Ramos (cell line): ENCODE measurements around the gene LIPG.
"Not testable (repeated sequence)": the region's sequence is repeated elsewhere in the genome, so short reads cannot be mapped to it uniquely, and the experiment has no call there.

ENCODE experiments used
- in situ Hi-C: fragments of 300-500 bp; cut with MboI; formaldehyde crosslinking; loops from one replicate; pipeline ENCODE4 v1.14.3; 2022; ENCODE audit warnings: low sequenced_read_pairs; ENCODE audit not compliant: unreplicated experiment

Gene LIPG

DNA sequence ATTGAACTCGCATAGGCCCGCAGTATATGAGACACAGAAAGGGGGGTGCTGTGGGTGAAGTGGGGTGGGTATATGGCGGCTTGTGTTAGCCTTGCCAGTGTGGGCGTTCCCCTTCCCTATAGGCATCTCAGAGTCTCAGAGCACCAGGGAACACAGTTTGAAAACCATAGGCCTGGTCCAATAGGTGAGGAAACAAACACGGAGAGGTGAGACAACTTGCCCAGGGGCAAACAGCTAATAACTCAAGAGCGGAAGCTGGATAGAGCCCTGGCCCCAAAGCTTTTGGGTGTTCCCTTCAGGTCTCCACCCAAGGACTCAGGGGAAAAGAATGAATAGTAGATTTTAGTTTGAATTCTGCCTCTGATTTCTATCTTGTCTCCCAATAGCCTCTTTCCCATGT lies 7.9 kb downstream of the LIPG start:
- in situ Hi-C loops = no loop called here

DNA sequence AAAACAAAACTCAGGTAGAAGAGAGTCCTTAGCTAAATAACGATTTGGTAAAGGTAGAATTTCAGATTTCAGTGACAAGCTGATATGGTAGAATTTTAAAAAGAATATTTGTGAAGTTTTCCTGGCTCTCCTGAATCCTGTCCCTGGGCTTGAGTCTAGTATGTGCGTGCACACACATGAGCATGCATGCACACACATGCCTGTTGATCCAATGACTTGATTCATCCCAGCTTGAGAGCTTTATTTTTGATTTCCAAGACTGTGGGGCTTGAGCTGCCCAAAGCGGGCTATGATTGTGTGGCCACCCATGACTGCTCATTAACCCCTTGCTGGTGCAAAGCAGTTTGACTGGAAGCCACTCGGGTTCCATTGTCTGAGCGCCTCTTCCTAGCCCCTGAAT lies 9.0 kb downstream of the LIPG start:
- in situ Hi-C loops = no loop called here

DNA sequence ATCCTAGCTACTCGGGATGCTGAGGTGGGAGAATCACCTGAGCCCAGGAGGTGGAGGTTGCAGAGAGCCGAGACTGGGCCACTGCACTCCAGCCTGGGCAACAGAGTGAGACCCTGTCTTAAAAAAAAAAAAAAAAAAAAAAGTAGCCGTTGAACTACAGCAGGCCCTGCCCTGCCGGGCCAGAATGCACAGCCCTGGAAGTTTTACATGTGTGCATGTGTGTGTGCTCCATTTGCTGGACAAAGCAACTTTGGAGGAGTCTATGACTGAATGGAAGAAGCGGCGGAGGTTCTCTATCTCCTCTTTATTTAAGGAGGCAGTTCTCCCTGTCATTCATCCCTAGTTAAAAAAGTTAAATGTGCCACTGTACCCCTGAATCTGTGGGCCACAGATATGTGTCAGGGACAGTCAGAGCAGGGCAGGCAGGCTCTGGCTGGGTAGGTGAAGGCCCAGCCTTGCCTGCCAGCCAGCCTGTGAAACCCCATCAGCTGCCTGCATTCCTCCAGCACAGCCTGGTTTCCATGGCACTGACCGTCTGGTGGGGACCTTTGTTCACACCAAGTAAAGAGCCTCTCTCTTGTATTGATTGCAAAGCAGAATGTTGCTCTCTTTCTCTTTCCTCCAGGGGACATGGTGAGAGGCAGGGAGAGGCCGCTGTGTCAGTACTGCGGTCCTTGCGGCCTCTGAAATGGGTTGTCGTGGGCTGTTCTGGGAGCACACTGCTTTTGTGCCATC lies 10.9 kb downstream of the LIPG start:
- in situ Hi-C loops = no loop called here

DNA sequence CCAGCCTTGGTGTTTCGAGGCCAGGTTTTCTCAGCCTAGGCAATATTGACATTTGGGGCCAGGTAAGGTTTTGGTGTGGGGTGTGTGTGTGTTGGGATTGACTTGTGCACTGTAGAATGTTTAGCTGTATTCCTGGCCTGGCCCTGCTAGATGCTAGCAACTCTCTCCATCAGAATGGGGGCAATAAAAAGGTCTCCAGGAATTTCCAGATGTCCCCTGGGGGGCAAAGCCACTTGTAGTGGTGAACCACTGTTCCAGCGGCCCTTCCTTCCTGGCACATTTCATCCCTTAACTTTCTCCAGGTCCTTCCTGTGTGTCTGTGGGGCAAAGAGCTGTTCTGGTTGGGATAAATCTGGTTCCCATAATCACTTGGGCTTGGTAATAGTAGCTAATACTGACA lies 12.0 kb downstream of the LIPG start:
- in situ Hi-C loops = no loop called here

DNA sequence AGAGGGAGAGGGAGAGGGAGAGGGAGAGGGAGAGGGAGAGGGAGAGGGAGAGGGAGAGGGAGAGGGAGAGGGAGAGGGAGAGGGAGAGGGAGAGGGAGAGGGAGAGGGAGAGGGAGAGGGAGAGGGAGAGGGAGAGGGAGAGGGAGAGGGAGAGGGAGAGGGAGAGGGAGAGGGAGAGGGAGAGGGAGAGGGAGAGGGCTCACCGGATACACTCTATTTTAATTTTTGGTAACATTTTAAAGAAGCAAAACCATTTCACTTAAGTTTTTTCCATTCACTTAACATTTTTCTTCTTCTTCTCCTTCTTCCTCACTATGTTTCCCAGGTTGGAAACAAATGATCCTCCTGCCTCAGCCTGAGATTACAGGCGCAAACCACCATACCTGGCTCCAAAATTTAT lies 17.2 kb downstream of the LIPG start:
- in situ Hi-C loops = not testable (repeated sequence)

DNA sequence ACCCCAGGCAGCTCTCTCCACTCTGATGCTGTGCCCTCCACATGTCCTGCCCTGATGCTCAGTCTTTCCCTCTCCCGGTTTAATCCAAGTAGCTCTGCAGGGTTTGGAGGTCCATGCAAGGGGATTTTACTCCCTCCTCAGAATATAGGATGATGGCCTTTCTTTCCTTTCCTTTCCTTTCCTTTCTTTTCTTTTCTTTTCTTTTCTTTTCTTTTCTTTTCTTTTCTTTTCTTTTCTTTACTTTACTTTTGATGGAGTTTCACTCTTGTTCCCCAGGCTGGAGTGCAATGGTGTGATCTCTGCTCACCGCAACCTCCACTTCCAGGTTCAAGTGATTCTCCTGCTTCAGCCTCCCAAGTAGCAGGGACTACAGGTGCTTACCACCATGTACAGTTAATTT lies 17.7 kb downstream of the LIPG start:
- in situ Hi-C loops = not testable (repeated sequence)

DNA sequence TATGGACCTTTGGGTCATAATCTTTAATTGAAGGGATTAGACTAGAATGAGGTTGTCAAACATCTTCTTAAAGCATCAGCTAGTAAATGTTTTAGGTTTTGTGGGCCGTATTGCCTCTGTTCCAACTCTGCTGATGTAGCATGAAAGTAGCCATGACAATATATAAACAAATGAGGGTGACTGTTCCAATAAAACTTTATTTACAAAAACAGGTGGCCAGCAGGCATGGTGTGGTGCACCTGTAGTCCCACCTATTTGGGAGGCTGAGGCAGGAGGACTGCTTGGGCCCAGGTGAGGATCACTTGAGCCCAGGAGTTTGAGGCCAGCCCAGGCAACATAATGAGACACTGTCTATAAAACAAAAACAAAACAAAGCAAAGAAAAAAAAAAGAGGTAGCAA lies 18.4 kb downstream of the LIPG start:
- in situ Hi-C loops = no loop called here

DNA sequence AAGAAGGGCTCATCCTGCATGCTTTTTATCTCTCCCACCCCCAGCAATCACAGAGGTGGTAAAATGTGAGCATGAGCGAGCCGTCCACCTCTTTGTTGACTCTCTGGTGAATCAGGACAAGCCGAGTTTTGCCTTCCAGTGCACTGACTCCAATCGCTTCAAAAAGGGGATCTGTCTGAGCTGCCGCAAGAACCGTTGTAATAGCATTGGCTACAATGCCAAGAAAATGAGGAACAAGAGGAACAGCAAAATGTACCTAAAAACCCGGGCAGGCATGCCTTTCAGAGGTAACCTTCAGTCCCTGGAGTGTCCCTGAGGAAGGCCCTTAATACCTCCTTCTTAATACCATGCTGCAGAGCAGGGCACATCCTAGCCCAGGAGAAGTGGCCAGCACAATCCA lies 19.5 kb downstream of the LIPG start:
- in situ Hi-C loops = no loop called here

DNA sequence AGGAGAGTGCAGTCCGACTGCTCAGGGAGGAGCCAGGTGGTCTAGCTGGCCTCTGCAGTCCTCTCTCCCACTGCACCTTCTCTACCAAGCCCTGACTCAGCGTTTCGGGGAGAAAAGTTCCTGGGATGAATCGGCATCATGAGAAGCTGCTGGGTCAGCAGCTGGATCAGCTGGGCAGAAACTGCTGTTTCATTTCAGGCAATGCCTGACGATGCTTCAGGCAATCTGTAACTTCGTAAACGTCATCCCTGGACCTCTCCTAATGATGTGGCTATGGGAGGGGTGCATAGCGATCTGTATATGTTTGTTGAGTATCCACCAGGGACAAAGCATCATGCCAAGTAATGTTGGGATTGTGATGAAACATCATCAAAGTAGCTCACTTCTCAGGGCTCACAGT lies 20.7 kb downstream of the LIPG start:
- in situ Hi-C loops = no loop called here

DNA sequence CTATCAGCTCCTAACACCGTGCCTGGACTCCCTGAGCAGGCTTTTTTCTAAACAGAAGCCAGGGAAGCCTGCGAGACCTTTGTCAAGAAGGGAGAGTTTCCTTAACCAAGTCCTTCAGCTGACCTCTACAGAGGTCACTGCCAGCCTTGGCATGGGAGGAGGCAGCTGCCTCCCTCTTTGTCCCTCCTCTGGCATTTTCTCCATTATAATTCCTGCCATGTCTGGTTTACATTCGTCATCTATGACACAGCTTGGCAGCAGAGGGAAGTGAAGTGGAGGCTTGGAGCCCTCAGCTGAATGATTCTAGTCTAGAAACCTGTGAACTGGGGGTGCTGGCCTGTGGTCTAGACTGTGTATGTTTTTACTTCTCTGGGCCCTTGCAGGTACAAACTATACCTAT lies 22.5 kb downstream of the LIPG start:
- in situ Hi-C loops = no loop called here

DNA sequence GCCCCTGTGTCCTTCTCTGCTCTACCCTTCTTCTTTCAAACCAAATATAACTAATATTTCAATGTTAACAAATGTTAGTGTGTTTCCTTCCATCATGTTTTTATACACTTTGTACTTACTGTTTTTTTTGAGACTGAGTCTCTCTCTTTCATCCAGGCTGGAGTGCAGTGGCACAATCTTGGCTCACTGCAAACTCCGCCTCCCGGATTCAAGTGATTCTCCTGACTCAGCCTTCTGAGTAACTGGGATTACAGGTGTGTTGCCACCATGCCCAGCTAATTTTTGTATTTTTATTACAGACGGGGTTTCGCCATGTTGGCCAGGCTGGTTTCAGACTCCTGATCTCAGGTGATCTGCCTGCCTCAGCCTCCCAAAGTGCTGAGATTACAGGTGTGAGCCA lies 23.1 kb downstream of the LIPG start:
- in situ Hi-C loops = not testable (repeated sequence)

DNA sequence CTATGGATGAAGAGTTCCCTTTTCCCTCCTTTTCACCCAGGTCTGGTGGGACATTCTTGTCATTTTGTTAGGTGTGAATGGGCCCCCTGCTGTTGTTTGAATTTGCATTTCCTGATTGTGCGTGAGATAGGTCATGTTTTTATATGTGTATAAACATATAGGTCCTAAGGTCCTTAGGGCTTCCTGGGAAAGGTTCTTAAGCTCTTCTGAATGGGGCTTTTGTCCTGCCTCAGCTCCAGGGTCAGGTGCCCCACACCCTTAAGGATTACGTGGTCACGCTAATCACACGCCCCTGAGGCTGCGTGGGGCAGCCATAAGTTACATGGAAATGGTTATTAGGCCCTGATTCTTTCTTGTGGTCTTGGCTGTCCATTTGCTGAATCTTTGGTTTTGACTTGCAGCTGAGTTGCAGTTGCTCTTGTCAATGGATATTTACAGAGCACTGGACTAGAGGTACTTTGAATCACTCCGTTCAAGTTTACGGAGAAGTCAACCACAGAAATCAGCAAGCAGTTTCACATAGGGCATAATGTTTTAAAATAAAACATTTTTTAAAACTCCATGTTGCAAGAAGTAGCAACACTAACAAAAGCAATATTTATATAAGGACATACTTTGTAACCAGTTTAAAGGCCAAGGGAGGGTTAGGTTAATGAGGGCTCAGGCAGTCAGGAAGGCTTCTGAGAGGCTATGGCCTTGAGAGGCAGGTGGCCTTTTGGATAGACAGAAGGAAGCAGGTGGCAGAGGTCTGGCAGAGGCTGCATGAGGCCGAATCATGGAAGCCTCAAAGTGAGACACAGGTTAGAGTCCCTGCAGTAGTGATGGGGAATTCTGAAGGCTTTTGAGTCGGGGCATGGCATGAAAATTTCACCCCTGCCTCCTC lies 24.2 kb downstream of the LIPG start:
- in situ Hi-C loops = no loop called here

DNA sequence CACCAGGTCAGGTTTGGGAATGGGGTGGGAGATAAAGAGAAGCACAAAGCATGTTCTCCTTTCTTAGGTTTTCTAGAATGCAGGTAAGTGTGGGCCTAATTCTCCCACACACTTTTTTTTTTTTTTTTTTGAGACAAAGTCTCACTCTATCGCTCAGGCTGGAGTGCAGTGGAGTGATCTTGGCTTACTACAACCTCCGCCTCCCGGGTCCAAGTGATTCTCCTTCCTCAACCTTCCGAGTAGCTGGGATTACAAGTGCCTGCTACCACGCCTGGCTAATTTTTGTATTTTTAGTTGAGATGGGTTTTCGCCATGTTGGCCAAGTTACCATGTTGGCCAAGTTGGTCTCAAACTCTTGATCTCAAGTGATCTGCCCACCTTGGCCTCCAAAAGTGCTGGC lies 26.3 kb downstream of the LIPG start:
- in situ Hi-C loops = no loop called here

DNA sequence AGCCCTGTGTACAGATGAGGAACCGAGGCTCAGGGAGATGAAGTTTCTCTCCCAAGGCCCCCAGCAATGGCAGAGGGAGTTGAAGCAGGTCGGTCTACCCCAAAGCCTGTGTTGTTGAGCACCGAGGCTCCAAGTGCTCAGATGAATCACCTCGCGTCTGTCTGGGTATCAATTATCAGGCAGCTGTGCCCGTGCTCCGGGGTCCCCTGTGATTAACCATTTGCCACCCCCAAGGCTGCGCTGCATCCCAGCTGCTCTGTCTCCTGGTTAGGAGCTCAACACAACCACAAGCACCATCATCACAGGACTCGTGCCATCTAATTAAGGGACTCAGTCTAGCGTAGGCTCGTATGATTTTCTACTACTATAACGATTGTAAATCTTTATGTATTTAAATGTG lies 27.1 kb downstream of the LIPG start:
- in situ Hi-C loops = no loop called here

DNA sequence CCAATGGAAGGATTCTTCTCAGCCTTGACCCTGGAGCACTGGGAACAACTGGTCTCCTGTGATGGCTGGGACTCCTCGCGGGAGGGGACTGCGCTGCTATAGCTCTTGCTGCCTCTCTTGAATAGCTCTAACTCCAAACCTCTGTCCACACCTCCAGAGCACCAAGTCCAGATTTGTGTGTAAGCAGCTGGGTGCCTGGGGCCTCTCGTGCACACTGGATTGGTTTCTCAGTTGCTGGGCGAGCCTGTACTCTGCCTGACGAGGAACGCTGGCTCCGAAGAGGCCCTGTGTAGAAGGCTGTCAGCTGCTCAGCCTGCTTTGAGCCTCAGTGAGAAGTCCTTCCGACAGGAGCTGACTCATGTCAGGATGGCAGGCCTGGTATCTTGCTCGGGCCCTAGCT lies 28.8 kb downstream of the LIPG start:
- in situ Hi-C loops = no loop called here

DNA sequence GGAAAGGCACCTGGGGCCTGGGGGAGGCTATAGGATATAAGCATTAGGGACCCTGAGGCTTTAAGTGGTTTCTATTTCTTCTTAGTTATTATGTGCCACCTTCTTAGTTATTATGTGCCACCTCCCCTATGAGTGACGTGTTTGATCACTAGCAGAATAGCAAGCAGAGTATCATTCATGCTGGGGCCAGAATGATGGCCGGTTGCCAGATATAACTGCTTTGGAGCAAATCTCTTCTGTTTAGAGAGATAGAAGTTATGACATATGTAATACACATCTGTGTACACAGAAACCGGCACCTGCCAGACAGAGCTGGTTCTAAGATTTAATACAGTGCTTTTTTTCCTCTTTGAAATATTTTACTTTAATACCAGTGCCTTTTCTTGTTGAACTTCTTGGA lies 29.4 kb downstream of the LIPG start:
- in situ Hi-C loops = no loop called here

DNA sequence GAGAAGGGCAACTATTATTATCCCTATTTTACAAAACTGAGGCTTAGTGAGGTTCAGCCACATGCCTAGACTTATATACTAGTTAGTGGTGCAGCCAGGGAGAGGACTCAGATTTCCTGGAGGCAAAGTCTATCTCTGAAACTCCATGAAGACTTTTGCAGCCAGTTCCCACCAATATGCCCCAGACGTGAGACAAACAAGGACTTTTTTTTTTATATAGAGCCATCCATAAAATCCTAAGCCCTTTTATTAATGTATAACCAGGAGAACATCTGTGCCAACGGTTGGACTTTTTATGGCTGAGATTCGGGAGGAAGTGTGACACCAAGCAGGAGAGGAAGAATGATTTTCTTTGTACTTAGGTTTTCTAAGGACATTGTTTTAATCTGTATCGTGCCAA lies 29.9 kb downstream of the LIPG start:
- in situ Hi-C loops = no loop called here

DNA sequence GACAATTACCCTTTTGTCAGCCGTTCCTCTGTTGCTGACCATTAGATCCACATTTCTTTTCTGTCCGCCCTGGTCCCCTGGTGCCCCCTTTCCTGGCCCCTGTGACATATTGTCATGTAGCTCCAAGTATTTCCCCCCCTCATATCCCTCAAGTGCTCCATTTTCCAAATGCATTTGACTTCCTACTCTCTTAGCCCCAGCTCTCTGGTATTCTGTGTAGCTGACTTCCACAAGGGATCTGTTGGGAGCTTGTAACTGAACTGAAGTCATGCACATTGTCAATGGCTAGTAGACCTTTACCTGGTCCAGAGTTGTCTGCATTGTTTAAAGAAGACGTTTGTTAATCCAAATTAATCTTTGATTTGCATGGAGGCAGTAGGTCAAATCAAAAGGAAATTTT lies 34.8 kb downstream of the LIPG start:
- in situ Hi-C loops = no loop called here

DNA sequence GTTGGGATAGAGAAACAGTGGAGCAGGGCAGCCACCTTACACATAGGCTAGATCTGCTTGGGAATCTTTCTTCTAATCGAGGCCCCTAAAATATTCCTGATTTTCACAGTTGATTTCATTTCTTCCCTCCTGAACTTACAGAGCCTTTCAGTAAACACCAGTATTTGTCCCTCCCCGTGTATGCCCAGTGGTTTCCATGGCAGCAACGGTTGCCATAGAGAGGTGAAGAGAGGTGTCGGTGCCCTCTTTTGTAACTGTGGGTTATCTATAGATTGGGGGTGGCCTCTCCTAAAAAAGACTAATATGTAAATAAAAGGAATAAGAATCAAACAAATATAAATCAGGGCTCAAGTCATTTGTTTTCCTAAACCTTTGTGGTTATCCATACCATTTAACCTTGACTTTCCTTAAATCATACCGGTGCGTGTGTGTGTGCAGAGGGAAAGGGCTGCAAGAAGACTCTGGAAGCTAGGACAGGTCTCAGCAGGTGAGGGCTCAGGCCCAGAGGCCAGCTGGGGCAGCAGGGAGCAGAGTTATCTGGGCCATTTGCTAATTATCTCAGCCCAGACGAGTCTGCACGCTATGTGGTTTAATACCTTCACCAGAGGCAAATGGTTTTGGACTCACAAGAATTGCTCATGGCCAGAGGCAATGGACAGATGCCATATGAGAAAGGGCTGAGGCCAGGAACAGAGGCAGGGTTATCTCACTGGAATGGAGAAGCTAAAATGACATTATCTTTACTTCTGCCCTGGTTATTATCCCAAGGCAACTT lies 35.5 kb downstream of the LIPG start:
- in situ Hi-C loops = no loop called here

DNA sequence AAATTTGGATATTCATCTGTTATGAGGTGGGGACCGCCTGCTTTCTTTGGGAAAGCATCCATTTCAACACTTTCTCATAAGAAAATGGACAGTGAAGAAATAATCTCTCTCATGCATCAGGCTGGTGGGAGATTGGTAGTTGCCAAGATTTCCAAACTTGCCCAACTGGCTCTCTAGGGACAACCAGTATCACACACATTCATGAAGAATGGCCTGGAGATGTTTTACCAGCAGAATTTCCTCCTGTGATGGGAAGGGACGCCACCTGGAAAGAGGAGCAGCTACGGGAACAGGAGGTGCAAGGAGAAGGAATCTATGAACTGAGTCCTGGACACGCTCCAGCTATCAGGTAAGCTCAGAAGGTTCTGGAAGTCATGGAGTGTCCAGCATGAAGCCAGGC lies 39.4 kb downstream of the LIPG start:
- in situ Hi-C loops = no loop called here
